NCI-H226 (cell line): ENCODE results near the gene NELL1.
"Not testable (repeated sequence)": the region's sequence is repeated elsewhere in the genome, so short reads cannot be mapped to it uniquely, and the experiment has no call there.

Experiments
- DNase-seq: peaks from one replicate; pipeline ENCODE4 v3.0.0-alpha.2; 2015

Gene NELL1

GRCh38 chr11:21258414-21258813 lies 589.0 kb downstream of the NELL1 start:
- no peak for DNase-seq

GRCh38 chr11:21260101-21260500 lies 590.7 kb downstream of the NELL1 start:
- DNase-seq, result no peak

GRCh38 chr11:21262992-21263391 lies 593.6 kb downstream of the NELL1 start:
- DNase-seq, result no peak

GRCh38 chr11:21264125-21264524 lies 594.7 kb downstream of the NELL1 start:
- DNase-seq, result no peak

GRCh38 chr11:21268036-21268435 lies 598.6 kb downstream of the NELL1 start:
- DNase-seq, result no peak

GRCh38 chr11:21272139-21272538 lies 602.8 kb downstream of the NELL1 start:
- DNase-seq, result not testable (repeated sequence)

GRCh38 chr11:21278840-21279239 lies 609.5 kb downstream of the NELL1 start:
- no peak for DNase-seq

- no peak for DNase-seq
Observed at GRCh38 chr11:21285104-21285503, 615.7 kb downstream of the NELL1 start.

GRCh38 chr11:21289686-21290085 lies 620.3 kb downstream of the NELL1 start:
- no peak for DNase-seq

GRCh38 chr11:21295508-21295907 lies 626.1 kb downstream of the NELL1 start:
- DNase-seq, result no peak

- no peak for DNase-seq
Observed at GRCh38 chr11:21301981-21302380, 632.6 kb downstream of the NELL1 start.

- no peak for DNase-seq
Observed at GRCh38 chr11:21306739-21307358, 637.5 kb downstream of the NELL1 start.

GRCh38 chr11:21307874-21308273 lies 638.5 kb downstream of the NELL1 start:
- DNase-seq, result no peak

GRCh38 chr11:21316591-21316990 lies 647.2 kb downstream of the NELL1 start:
- no peak for DNase-seq

GRCh38 chr11:21321072-21321471 lies 651.7 kb downstream of the NELL1 start:
- no peak for DNase-seq

GRCh38 chr11:21321530-21321929 lies 652.1 kb downstream of the NELL1 start:
- no peak for DNase-seq

GRCh38 chr11:21323617-21324016 lies 654.2 kb downstream of the NELL1 start:
- no peak for DNase-seq

GRCh38 chr11:21343204-21343603 lies 673.8 kb downstream of the NELL1 start:
- no peak for DNase-seq

GRCh38 chr11:21346361-21346760 lies 677.0 kb downstream of the NELL1 start:
- no peak for DNase-seq

GRCh38 chr11:21350613-21351012 lies 681.2 kb downstream of the NELL1 start:
- no peak for DNase-seq

GRCh38 chr11:21353425-21353824 lies 684.0 kb downstream of the NELL1 start:
- no peak for DNase-seq

- DNase-seq, result no peak
Observed at GRCh38 chr11:21364866-21365624, 695.7 kb downstream of the NELL1 start.

GRCh38 chr11:21369947-21370346 lies 700.6 kb downstream of the NELL1 start:
- DNase-seq, result no peak

GRCh38 chr11:21371044-21371443 lies 701.7 kb downstream of the NELL1 start:
- DNase-seq, result no peak

- no peak for DNase-seq
Observed at GRCh38 chr11:21372672-21373071, 703.3 kb downstream of the NELL1 start.
